Measurements from ENCODE around the gene RGS12. TPM values are rescaled to one million over a fixed set of nuclear protein-coding genes. Genes with fewer than 3 reads are reported as not detected.

RGS12 gene
- total RNA-seq, 1 donor from 2014 or later: 64.8 TPM

GRCh38 chr4:3331511-3332394 is 38.9 kb downstream of the RGS12 start:
- Histone ChIP-seq H3K27me3 (no peaks in the 10 kb centered on the region), H3K36me3 (no peaks in the 10 kb centered on the region), H3K4me3 (no peak overlapping the region), H3K9me3 (no peaks in the 10 kb centered on the region), H3K27ac (no peak overlapping the region), H3K4me1 (no peaks in the 10 kb centered on the region)
- TF ChIP-seq POLR2A (IDR thresholded peaks at IDR 0.05) (no peak), CTCF (IDR thresholded peaks at IDR 0.05) (no peak), POLR2AphosphoS5 (IDR thresholded peaks at IDR 0.05; ENCODE audit: insufficient read depth in 1 of 2, low read depth in 1 of 2) (no peak)
- intact Hi-C loops (cut with DNase I): no loop called here
- peak; percentile 61 to 80 for DNase-seq (ENCODE audit: extremely low spot score in 2 of 2)

- TF ChIP-seq POLR2AphosphoS5 (IDR thresholded peaks at IDR 0.05; ENCODE audit: insufficient read depth in 1 of 2, low read depth in 1 of 2): no peak
- TF ChIP-seq CTCF (IDR thresholded peaks at IDR 0.05): no peak
- TF ChIP-seq POLR2A (IDR thresholded peaks at IDR 0.05): no peak
- H3K27ac ChIP-seq: no peak overlapping the region
- no peaks in the 10 kb centered on the region for H3K4me1 ChIP-seq
- no peaks in the 10 kb centered on the region for H3K9me3 ChIP-seq
- intact Hi-C loops (cut with DNase I): no loop called here
- H3K4me3 ChIP-seq: no peak overlapping the region
- DNase-seq (ENCODE audit: extremely low spot score in 2 of 2): no peak
- H3K27me3 ChIP-seq: no peaks in the 10 kb centered on the region
- H3K36me3 ChIP-seq: no peaks in the 10 kb centered on the region
Observed at GRCh38 chr4:3332498-3332897, 39.7 kb downstream of the RGS12 start.

GRCh38 chr4:3334316-3334715 is 41.5 kb downstream of the RGS12 start:
- Histone ChIP-seq H3K36me3 (no peaks in the 10 kb centered on the region), H3K4me1 (peaks cover 2% of the 10 kb centered on the region), H3K27ac (no peak overlapping the region), H3K9me3 (no peaks in the 10 kb centered on the region), H3K27me3 (no peaks in the 10 kb centered on the region), H3K4me3 (no peak overlapping the region)
- TF ChIP-seq CTCF (IDR thresholded peaks at IDR 0.05): no peak
- TF ChIP-seq POLR2AphosphoS5 (IDR thresholded peaks at IDR 0.05; ENCODE audit: insufficient read depth in 1 of 2, low read depth in 1 of 2): no peak
- TF ChIP-seq POLR2A (IDR thresholded peaks at IDR 0.05): no peak
- intact Hi-C loops (cut with DNase I): no loop called here
- no peak for DNase-seq (ENCODE audit: extremely low spot score in 2 of 2)

GRCh38 chr4:3335385-3335784 is 42.6 kb downstream of the RGS12 start:
- peak in 1 of 2 donors; percentile 70 for DNase-seq (ENCODE audit: extremely low spot score in 2 of 2)
- Histone ChIP-seq H3K27me3 (no peaks in the 10 kb centered on the region), H3K4me1 (peaks cover 12% of the 10 kb centered on the region), H3K4me3 (no peak overlapping the region), H3K36me3 (no peaks in the 10 kb centered on the region), H3K9me3 (no peaks in the 10 kb centered on the region), H3K27ac (no peak overlapping the region)
- no peak for TF ChIP-seq POLR2AphosphoS5 (IDR thresholded peaks at IDR 0.05; ENCODE audit: insufficient read depth in 1 of 2, low read depth in 1 of 2)
- no peak for TF ChIP-seq CTCF (IDR thresholded peaks at IDR 0.05)
- TF ChIP-seq POLR2A (IDR thresholded peaks at IDR 0.05): no peak
- intact Hi-C loops (cut with DNase I): no loop called here

GRCh38 chr4:3335982-3336381 is 43.2 kb downstream of the RGS12 start:
- Histone ChIP-seq H3K36me3 (no peaks in the 10 kb centered on the region), H3K4me1 (peaks cover 14% of the 10 kb centered on the region), H3K27ac (no peak overlapping the region), H3K27me3 (no peaks in the 10 kb centered on the region), H3K9me3 (no peaks in the 10 kb centered on the region), H3K4me3 (no peak overlapping the region)
- peak in 1 of 2 donors; percentile 55 for DNase-seq (ENCODE audit: extremely low spot score in 2 of 2)
- no peak for TF ChIP-seq CTCF (IDR thresholded peaks at IDR 0.05)
- no peak for TF ChIP-seq POLR2AphosphoS5 (IDR thresholded peaks at IDR 0.05; ENCODE audit: insufficient read depth in 1 of 2, low read depth in 1 of 2)
- no peak for TF ChIP-seq POLR2A (IDR thresholded peaks at IDR 0.05)
- intact Hi-C loops (cut with DNase I): no loop called here

Measured in vagina (tissue), 2 donors.